Amniotic epithelial cell (primary cell): ENCODE results near the gene EFNA1.

Experiments used
- DNase-seq: peaks from one replicate; pipeline ENCODE4 v3.0.0-alpha.2; 2010; ENCODE audit warnings: low read depth

The EFNA1 gene

DNA sequence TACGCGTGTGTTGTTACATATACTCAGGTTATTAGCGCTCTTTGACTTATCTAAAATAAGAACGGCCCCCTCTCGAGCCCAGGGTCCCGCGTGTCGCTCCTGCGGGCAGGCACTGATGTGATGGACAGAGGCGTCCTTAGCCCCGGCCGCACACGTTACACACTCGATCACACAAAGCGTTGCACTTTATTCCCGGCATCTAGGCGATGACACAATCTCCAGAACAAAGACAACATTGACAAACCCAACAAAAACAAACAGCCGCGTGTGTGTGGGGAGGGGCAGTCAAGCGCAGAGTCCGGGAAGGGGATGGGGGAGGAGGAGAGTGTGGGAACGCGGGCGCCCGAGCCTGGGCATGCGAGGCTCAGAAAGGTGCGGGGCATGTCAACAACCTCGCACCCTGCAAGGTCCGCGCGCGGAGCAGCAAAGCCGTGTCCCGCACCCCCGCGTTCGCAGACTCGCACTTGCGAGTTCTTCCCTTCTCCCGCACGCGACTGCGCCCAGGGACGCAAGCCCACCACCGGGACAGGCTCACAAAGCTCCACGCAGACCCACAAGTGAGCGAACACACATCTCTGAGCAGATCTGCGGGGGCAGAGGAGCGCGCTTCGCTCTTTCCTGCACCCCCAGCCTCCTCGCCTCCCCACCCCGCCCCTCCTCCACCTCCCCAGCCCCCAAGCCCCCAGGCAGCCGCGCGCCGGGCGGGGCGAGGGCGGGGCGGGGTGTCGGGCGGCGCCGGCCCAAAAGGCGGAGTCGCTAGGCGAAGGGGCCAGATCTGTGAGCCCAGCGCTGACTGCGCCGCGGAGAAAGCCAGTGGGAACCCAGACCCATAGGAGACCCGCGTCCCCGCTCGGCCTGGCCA lies at the start of gene EFNA1:
EFNA1 (plus strand) TSS at position 772 of the 862 bp plus-strand sequence. CDS start 102 bp downstream, outside the sequence.
- DNase-seq, result peak; percentile 71

DNA sequence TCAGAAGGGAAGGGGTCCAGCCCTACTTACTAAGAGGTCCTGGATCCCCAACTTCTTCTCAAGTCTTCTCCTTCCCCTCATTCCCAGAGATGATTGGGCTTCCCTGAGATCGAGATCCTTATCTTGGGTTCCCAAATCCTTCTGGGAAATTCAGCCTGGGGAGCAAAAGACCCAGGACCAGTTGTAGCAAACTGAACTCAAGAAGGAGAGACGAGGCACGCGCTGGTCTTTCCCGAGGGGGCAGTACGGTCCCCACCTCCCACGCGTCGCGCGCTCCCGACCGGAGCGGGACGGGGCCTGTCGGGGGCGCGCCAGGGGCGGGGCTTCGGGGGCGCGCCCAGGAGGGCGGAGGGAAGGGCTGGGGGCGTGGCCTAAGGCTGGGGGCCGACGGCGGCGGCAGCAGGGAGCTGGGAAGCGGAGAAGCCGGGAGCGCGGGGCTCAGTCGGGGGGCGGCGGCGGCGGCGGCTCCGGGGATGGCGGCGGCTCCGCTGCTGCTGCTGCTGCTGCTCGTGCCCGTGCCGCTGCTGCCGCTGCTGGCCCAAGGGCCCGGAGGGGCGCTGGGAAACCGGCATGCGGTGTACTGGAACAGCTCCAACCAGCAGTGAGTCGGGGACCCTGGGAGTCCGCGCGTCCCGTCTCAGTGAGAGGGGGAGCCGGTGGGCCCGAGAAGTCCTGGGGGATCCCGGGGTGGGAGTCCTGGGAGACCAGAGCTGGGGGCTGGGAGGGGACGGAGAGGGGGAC lies 49.0 kb upstream of the EFNA1 start, which contains the start of gene EFNA3:
EFNA3 (plus strand) TSS at position 369 of the 741 bp plus-strand sequence; CDS start at position 474, 105 bp downstream.
- peak; percentile 22 for DNase-seq

DNA sequence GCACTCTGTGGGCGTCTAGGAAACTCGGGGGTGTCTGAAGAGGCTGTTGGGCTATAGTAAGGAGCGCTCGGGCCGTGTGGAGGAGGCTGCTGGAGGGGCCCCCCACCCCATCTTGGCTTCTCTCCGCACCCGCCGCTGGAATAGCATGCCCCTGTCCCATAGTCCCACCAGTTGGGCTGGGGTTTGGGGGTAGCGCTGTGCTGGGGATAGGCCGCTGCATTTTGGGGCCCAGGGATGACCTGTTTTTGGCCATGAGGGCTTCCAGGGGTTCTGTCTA lies 48.5 kb upstream of the EFNA1 start:
- no peak for DNase-seq

DNA sequence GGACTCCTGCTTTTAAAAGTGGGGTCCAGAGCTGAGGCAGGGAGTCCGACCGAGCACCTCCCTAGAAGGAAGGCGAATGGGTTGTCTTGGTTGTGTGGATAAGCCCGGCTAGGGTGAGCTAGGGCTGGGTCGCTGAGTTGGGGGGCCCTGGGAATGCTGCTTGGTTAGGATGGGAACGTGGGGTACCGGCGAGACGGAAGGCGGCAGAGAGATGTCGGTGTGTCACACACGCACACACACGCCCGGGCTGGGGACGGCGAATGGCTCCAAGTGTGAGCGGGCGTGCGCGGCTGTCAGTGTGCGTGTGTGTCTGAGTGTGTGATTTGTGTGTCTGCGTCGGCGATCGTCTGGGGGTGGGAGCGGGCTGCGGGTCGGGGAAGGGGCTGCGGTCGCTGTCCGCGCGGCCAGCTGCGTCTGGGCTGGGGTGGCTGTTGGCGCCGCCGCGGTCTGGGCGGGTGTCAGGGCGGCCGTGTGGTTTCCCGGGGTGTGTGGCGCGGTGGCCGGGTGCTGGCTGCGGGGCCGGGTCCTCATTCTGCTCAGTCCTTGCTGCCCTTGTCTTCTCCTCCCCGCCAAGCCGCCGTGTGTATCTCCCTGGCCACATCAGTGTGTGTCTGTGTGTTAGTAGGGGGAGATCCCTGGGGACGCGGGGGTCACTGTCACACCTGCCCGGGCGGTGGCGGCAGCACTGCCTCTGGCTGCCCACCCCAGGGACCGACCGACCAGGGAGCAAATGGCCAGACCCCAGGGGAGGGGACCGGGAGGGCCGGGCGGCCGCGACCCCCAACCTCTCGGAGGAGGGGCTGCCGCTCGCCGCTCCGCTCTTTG lies 48.0 kb upstream of the EFNA1 start:
- no peak for DNase-seq

DNA sequence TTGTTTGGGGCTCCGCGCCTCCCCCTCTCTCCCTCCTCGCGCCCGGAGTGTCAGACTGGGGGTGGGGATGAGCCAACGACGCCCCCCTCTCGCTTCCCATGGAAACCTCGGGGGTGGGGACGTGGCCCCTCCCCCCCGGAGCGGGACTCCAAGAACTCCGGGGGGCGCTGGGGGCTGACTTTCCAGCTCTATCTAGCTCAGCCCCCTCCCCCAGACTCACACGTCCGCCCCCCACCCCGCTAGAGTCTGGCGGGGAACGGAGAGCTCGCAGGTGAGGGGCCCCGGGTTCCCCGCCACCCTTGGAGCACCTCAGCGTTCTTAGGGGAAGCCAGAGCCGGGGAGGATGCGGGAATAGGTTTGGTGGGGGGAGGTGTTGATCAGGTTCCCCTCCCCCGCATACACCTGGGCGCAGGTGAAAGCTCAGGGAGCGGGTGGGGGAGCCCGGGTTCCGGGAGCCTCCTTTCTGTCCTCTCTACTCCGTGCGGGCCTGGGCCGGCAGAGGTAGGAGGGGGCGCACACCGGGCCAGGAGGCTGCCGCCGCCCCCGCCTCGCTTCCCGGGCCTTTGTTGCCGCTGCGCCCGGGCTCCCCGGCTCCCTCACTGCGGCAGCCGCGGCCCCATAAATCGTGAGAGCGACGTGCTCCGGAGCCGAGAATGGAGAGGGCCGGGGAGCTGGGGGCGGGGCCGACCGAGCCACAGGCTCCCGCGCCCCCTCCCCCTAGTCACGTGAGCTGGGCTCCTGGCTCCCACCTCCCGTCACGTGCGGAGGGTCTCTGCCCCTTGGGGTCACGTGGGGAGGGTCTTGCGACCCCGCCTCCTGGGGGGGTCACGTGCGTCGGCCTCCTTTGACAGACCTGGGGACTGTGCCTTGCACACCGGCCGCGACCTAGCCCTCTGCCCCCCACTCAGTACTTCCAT lies 47.1 kb upstream of the EFNA1 start:
- no peak for DNase-seq

- DNase-seq, result no peak
Observed at GRCh38 chr1:155081472-155082300, 46.0 kb upstream of the EFNA1 start.

DNA sequence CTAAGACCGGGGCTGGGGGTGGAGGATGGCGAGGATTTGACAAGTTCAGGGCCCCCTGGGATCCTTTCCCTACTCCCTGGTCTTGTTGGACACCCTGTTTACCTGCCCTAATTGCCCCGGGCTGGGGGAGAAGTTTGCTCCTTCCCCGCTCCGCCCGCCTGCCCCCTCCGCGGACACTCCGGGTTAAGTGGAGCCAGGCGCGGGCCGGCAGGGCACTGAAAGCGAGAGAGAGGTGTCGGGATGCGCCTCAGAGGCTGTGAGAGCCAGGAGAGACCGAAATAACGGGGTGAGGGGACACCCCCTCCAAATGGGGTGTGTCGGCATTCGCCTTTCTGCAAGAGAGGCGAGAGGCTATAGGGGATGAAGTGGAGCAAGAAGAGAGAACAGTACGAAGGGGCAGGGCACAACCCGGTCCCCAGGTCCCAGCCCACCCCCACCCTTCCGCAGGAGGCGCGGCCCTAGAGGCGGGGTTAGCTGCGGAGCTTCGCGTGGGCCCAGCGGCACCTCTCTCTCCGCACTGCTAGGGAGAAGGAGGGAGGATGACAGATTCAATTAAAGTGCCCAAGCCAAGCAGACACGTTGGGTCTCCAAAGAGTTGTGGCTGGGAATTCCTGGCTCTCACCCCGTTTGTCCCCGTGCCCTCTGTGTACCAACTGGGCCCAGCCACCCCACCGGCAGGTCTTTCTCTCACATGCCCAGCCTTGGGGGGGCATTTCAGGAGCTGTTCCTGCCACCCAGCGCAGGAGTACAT lies 45.2 kb upstream of the EFNA1 start:
- no peak for DNase-seq

DNA sequence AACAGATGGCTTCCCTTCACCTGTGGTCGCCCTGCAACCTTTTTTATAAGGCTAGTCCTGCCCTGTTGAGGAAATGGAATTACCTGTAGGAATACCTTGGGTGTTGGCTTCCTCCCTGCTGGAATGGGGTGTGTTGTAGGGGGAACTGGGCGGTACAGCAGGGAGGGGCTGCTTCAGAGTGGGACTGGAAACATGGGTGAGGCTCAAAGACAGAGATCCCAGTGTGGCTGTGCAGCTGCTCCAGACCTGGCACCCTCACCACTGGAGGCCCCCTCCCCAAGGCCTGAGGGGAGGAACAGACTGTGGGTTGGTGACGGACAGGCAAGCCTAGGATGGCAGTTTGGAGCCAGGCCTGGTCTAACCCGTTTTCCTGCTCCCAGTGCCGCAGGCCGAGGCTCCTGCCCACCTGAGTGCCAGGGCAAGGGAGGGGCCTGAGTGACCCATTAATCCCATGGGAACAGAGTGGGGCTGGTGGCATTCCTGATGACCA lies 44.6 kb upstream of the EFNA1 start:
- no peak for DNase-seq

DNA sequence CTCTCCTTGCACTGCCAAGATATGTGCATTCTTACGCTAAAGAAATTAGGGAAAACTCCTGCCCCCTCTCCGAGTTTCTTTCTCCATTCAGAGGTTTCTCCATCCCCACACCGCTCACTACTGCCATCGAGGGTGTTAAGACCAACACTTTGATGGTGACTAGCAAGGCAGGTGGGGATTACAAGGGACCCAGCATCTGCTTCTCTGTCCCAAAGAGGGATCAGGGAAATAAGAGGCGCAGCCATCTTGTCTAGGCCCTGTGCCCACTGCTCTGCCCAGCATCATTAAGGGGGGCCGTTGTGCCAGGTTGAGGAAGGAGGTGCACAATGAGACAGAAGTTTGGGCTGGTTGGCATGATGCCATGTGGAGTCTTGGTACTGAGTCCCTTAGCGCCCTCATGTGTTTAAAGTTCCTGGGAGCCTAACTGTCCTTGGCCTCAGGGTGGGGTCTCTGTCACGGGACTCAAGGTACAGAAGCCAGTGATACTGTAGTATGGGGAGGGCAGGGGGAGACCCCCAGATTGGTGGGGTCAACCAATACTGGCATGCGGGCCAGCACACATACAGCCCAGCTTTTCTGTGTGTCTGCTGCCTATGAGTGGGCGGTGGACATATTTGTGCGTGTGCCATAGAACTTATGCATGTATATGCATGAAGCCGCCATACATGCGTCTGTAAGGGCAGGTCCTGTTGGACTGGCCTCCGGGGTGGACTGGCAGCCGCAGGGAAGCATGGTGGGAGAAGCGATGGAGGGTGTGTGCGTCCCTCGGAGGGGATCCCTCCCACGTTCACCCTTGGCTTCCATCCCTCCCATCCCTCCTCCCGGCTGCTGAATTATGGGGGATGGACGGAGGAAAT lies 43.6 kb upstream of the EFNA1 start:
- no peak for DNase-seq

DNA sequence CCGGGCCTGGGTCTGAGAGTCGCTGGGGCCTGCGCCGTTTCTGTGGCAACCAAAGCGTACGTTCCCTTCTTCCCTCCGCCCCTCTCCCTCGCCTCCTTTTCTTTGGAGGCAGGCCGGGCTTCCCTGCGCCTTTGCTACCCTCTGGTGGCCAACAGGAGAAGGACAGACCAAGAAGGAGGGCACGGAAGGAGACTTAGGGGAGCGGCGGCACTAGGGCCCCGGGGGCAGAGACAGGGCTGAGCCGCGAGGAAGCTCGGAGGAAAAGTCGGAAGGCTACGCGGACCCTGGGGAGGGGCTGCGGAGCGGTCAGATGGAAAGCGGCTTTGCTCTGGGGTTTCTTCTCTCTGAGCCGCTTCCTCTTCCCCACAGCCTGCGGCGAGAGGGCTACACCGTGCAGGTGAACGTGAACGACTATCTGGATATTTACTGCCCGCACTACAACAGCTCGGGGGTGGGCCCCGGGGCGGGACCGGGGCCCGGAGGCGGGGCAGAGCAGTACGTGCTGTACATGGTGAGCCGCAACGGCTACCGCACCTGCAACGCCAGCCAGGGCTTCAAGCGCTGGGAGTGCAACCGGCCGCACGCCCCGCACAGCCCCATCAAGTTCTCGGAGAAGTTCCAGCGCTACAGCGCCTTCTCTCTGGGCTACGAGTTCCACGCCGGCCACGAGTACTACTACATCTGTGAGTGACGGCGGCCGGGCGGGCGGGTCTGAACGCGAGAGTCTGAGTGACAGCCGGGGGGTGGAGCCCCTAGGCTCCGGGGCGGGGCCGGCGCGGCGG lies 42.8 kb upstream of the EFNA1 start:
- DNase-seq, result peak; percentile 87

- no peak for DNase-seq
Observed at GRCh38 chr1:155085504-155086127, 42.1 kb upstream of the EFNA1 start.

DNA sequence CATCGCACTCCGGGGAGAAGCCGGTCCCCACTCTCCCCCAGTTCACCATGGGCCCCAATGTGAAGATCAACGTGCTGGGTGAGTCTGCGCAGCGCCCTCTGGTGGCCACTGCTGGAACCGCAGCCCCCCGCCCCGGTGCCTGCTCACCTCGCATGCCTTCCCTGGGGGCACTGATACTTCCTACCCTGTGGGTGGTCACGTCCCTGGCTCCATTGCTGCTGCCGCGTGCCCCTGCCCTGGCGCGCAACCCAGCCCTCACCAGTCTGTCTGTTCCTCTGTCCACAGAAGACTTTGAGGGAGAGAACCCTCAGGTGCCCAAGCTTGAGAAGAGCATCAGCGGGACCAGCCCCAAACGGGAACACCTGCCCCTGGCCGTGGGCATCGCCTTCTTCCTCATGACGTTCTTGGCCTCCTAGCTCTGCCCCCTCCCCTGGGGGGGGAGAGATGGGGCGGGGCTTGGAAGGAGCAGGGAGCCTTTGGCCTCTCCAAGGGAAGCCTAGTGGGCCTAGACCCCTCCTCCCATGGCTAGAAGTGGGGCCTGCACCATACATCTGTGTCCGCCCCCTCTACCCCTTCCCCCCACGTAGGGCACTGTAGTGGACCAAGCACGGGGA lies 41.4 kb upstream of the EFNA1 start:
- peak; percentile 20 for DNase-seq

DNA sequence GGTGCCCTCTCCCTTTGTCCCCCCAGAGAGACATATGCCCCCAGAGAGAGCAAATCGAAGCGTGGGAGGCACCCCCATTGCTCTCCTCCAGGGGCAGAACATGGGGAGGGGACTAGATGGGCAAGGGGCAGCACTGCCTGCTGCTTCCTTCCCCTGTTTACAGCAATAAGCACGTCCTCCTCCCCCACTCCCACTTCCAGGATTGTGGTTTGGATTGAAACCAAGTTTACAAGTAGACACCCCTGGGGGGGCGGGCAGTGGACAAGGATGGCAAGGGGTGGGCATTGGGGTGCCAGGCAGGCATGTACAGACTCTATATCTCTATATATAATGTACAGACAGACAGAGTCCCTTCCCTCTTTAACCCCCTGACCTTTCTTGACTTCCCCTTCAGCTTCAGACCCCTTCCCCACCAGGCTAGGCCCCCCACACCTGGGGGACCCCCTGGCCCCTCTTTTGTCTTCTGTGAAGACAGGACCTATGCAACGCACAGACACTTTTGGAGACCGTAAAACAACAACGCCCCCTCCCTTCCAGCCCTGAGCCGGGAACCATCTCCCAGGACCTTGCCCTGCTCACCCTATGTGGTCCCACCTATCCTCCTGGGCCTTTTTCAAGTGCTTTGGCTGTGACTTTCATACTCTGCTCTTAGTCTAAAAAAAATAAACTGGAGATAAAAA lies 40.7 kb upstream of the EFNA1 start:
- DNase-seq, result no peak

DNA sequence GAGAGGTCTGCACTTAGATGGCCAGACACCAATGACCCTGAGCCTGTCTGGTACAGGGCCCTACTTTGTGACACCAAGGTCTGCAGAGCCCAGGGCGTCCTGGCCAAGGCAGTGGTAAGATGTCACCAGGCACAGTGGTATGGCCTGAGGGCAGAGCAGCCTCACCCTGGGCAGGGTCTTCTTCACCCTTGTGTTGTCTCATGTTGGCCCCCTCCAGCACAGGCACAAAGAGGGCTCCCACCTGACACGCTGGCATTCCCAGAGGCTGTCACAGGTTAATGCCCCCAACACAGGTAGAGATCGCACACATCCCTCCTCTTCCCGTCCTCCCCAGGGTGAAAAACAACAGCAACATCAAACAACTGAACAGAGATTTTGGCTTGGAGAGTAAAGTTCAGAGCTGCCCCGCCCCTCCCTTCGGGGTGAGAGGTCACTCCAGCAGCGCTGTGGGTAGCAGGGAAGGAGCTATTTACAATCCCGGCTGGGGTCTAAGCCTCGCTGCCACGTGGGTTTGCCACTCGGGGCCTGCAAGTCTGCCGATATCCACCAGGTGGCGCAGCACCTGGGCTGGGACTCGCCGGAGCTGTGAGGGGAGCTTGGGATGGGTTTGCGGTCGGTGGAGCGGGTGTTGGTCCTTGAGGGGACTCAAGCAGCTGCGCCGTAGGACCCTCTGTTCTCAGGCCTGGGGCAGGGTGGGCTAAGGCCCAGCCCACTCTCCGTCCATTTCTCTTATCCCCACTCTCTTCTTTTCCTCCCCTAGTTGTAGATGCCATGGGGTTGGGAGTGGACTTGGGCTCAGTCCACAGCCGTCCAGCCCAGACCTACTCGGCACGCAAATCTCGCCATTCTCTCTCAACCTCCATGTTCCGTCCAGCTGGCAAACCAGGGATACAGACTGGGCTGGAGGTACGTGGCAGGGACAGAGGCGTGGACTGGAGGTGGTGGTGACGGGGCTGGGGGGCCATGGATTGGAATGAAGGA lies 36.3 kb upstream of the EFNA1 start:
- DNase-seq, result peak; percentile 39

- no peak for DNase-seq
Observed at GRCh38 chr1:155092131-155092530, 35.5 kb upstream of the EFNA1 start.
